ENCODE data around the gene STX1B.

Gene STX1B

DNA sequence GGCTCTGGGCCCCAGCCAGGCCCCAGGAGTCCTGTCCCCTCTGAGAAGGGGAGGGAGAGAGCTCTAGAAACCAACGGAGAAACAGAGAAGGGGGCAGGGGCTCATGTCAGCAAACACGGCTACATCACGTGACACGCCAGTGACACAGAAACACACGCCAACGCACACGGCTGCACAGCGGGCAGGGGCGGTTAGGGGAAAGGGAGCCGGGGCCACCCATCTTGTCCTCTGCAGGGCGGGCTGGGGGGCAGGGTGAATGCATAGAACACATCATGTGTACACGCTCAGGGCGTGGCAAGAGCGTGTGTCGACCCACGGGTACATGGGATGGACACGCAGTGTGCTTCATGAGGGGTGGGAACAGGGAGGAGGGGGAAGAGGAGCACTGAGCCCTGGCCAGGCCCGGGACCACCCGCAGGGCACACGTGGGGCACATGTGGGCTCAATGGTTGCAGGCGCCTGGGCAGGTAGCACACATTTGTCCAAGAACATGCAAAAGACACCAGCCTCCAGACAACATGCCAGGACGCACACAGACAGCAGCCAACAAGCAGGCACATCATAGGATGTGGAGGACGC lies 20.9 kb downstream of the STX1B start:
- H3K4me3 ChIP-seq (replicated peaks in 1 of 2; ENCODE audit: low read depth in 2 of 2, low read length in 2 of 2) = no peak overlapping the region
- DNase-seq (ENCODE audit: low read depth in 2 of 2) = no peak
- TF ChIP-seq, protein P1, sequence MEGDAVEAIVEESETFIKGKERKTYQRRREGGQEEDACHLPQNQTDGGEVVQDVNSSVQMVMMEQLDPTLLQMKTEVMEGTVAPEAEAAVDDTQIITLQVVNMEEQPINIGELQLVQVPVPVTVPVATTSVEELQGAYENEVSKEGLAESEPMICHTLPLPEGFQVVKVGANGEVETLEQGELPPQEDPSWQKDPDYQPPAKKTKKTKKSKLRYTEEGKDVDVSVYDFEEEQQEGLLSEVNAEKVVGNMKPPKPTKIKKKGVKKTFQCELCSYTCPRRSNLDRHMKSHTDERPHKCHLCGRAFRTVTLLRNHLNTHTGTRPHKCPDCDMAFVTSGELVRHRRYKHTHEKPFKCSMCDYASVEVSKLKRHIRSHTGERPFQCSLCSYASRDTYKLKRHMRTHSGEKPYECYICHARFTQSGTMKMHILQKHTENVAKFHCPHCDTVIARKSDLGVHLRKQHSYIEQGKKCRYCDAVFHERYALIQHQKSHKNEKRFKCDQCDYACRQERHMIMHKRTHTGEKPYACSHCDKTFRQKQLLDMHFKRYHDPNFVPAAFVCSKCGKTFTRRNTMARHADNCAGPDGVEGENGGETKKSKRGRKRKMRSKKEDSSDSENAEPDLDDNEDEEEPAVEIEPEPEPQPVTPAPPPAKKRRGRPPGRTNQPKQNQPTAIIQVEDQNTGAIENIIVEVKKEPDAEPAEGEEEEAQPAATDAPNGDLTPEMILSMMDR (IDR thresholded peaks at IDR 0.05; ENCODE audit: low read depth, low read length) = no peak

DNA sequence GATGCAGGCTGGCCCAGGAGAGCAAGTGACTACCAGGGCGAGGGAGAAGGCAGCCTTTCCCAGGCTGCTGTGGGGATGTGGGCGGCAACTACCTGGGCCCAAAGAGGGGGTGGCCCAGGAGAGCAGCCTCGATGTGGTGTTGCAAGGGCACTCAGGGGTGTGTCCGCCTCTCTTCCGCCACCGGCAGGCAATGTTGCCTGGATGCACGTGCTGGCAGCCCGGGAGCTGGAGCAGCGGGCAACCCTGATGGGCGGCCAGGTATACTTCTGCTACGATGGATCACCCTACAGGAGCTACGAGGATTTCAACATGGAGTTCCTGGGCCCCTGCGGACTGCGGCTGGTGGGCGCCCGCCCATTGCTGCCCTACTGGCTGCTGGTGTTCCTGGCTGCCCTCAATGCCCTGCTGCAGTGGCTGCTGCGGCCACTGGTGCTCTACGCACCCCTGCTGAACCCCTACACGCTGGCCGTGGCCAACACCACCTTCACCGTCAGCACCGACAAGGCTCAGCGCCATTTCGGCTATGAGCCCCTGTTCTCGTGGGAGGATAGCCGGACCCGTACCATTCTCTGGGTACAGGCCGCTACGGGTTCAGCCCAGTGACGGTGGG lies 22.8 kb downstream of the STX1B start:
- TF ChIP-seq, protein P1 (IDR thresholded peaks at IDR 0.05; ENCODE audit: low read depth, low read length) = no peak
- no peak for DNase-seq (ENCODE audit: low read depth in 2 of 2)
- H3K4me3 ChIP-seq (replicated peaks in 1 of 2; ENCODE audit: low read depth in 2 of 2, low read length in 2 of 2) = no peak overlapping the region

DNA sequence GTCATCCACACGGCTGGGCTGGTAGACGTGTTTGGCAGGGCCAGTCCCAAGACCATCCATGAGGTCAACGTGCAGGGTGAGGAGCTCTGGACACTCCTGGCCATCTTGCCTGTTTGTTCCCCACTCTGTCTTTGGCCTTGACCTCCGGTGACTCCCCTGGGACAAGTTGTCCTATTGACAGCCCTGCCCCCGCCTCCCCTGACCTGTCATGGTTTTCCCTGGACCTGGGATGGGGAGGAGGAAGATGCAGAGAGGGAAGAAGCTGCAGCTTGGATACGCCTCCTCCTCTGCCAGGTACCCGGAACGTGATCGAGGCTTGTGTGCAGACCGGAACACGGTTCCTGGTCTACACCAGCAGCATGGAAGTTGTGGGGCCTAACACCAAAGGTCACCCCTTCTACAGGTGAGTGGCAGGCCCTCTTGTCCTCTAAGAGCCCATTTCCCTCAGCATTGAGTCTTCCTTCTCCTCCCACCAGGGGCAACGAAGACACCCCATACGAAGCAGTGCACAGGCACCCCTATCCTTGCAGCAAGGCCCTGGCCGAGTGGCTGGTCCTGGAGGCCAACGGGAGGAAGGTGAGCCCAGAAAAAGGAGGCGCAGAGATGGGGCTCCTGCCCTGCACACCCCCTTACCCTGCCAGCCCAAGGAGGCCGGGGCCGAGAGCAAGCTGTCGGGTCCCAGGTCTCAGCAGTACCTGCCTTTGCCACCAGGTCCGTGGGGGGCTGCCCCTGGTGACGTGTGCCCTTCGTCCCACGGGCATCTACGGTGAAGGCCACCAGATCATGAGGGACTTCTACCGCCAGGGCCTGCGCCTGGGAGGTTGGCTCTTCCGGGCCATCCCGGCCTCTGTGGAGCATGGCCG lies 24.1 kb downstream of the STX1B start:
- no peak overlapping the region for H3K4me3 ChIP-seq (replicated peaks in 1 of 2; ENCODE audit: low read depth in 2 of 2, low read length in 2 of 2)
- TF ChIP-seq, protein P1 (IDR thresholded peaks at IDR 0.05; ENCODE audit: low read depth, low read length) = no peak
- no peak for DNase-seq (ENCODE audit: low read depth in 2 of 2)

DNA sequence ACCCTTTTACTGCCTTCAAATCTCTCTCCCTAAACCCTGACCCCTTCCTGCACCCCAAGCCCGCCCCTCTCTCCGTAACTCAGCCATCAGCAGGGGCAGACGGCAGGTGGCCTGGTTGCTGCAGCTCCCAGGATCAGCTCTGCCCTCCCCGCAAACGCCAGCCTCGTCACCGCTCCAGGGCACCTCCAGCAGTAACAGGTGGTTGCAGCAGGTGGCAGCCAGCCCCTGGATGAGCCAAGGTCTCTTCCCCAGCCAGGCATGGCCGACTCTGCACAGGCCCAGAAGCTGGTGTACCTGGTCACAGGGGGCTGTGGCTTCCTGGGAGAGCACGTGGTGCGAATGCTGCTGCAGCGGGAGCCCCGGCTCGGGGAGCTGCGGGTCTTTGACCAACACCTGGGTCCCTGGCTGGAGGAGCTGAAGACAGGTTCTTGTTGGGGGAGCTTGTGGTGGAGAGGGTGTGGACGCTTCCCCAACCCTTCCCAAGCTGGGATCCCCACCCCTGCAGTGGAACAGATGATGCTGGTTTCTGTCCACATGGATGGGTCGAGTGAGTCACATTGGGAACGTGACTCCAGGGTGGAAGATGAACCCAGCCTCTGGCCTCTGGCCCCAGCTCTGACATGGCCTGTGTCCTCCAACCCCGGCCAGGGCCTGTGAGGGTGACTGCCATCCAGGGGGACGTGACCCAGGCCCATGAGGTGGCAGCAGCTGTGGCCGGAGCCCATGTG lies 24.9 kb downstream of the STX1B start:
- TF ChIP-seq, protein P1 (IDR thresholded peaks at IDR 0.05; ENCODE audit: low read depth, low read length) = no peak
- peak overlapping the region; percentile 41 to 42 for H3K4me3 ChIP-seq (replicated peaks in 1 of 2; ENCODE audit: low read depth in 2 of 2, low read length in 2 of 2)
- DNase-seq (ENCODE audit: low read depth in 2 of 2) = no peak

DNA sequence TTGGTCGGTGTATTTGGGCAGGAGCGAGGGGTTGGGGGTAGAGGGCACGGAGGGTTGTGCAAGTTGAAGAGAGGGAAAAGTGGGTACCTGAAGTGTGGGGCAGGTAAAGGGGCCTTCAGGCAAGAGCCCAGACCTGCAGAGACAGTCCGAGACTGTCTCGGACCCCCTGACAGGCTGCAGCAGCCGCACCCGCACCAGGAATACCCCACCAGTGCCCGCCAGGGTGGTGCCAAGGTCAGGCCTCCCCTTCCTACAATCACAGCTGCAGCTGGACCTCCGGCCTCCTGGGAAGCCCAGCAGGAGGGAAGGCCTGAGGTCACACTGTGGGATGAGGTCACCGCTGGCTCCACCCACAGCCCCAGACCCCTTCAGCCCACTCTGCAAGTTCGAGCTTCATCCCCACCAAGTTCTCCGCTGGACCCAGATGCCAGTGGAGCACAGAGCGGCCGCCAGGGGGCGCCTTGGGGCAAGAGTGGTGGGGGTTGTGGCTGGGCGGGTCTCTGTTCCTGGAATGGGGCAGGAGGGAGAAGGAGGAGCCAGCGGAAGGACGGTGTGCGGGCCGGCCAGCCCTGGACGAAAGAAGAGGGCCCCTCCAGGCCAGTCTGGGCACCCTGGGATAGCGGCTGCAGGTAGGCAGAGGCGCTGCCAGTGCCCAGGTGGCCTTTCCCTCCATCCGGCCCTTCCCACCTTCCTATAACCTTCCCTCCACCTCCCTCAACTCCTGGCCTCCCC lies 25.6 kb downstream of the STX1B start, which contains the start of gene HSD3B7:
Gene HSD3B7 (plus strand): TSS at position 539 of the 732 bp plus-strand sequence. CDS start 452 bp downstream, outside the sequence.
- TF ChIP-seq, protein P1 (IDR thresholded peaks at IDR 0.05; ENCODE audit: low read depth, low read length) = peak; percentile 97
- H3K4me3 ChIP-seq (replicated peaks in 1 of 2; ENCODE audit: low read depth in 2 of 2, low read length in 2 of 2) = peak within 1 kb of the TSS; percentile 41 to 42

More for the DNA sequence above, 25.6 kb downstream of the STX1B start, which contains the start of gene HSD3B7:
- DNase-seq (ENCODE audit: low read depth in 2 of 2) = peak; percentile 82 to 86

Data from cardiac fibroblast (primary cell).